OCI-LY3 (cell line): ENCODE data around the gene NINL.

ENCODE experiments used
- CTCF ChIP-seq: fragments of 200-600, 300-600 bp; sonication (generic); IDR thresholded peaks from 2 replicates; pipeline ENCODE4 v1.5.1; 2014; ENCODE audit warnings: antibody characterized with exemption, low read length, low read depth
- EZH2phosphoT487 ChIP-seq: fragments of 200-600 bp; shearing (Covaris generic); IDR thresholded peaks from 2 replicates; pipeline ENCODE4 v1.6.1; 2018; ENCODE audit warnings: antibody characterized with exemption, mixed run types, low read depth

- no peak for TF ChIP-seq CTCF
- no peak for TF ChIP-seq EZH2phosphoT487
These were observed 89.0 kb downstream of the NINL start for GRCh38 chr20:25496165-25496967.
